HAP-1 (cell line): ENCODE measurements around the gene HYCC2.
"Not testable (repeated sequence)": the region's sequence is repeated elsewhere in the genome, so short reads cannot be mapped to it uniquely, and the experiment has no call there.

Experiments
- DNase-seq, 2 experiments: peaks; one replicate each; pipeline ENCODE4 v3.0.0-alpha.2; 2016 to 2020; ENCODE audit warnings: low spot score in 2 of 2
- H3K27me3 ChIP-seq: fragments of 250-450 bp; sonication (Bioruptor Pico); 2 replicates; pipeline ENCODE4 v1.5.1; 2020; ENCODE audit warnings: low read depth, mild to moderate bottlenecking, moderate library complexity
- H3K36me3 ChIP-seq: fragments of 250-450 bp; sonication (Bioruptor Pico); replicated peaks from 2 replicates; pipeline ENCODE4 v1.5.1; 2020; ENCODE audit warnings: mild to moderate bottlenecking
- H3K4me1 ChIP-seq: fragments of 250-450 bp; sonication (Bioruptor Pico); 2 replicates; pipeline ENCODE4 v1.5.1; 2020; ENCODE audit warnings: mild to moderate bottlenecking
- H3K4me3 ChIP-seq: fragments of 250-450 bp; sonication (Bioruptor Pico); 2 replicates; pipeline ENCODE4 v1.5.1; 2020; ENCODE audit warnings: mild to moderate bottlenecking, moderate library complexity
- H3K9me3 ChIP-seq: fragments of 250-450 bp; sonication (Bioruptor Pico); 2 replicates; pipeline ENCODE4 v1.5.1; 2020; ENCODE audit warnings: mild to moderate bottlenecking, moderate library complexity
- in situ Hi-C: fragments of 300-500 bp; cut with MboI; formaldehyde crosslinking; loops from 3 replicates; pipeline ENCODE4 v1.14.3; 2020; ENCODE audit warnings: low sequenced_read_pairs, inconsistent platforms, mixed read lengths

HYCC2 gene

DNA sequence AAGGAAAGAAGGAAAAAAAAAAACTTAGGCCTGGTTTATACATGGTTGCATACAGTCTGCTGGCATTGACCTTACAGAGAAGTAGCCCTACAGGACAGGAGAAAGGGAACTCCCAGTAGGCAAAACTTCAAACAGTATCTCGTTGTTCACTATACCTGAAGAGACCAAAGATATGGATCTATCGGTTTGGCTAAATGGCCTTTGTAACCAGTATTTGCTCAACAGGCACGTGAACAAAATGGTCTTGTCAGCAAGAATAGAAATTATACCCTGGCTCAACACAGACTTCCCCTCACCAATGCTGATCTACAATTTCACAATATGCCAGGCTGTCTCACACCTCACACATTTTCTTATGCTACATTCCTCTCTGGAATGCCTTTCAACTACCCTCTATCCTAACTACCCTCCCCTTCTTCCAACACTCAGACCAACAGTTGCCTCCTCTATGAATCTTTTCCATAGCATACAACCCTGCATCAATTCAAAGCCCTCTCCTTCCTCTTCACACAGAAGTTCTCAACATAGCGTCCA lies 13.7 kb downstream of the HYCC2 start:
- no peaks in the 10 kb centered on the region for H3K9me3 ChIP-seq
- no peaks in the 10 kb centered on the region; the same call in 1 of the 2 replicates for H3K36me3 ChIP-seq
- no peaks in the 10 kb centered on the region for H3K27me3 ChIP-seq
- in situ Hi-C loops: no loop called here
- no peak overlapping the region for H3K4me3 ChIP-seq
- no peak for DNase-seq
- H3K4me1 ChIP-seq: no peaks in the 10 kb centered on the region

- in situ Hi-C loops: no loop called here
- no peaks in the 10 kb centered on the region; the same call in 1 of the 2 replicates for H3K36me3 ChIP-seq
- DNase-seq: no peak
- no peak overlapping the region for H3K4me3 ChIP-seq
- no peaks in the 10 kb centered on the region for H3K27me3 ChIP-seq
- no peaks in the 10 kb centered on the region for H3K4me1 ChIP-seq
- no peaks in the 10 kb centered on the region for H3K9me3 ChIP-seq
Observed at GRCh38 chr2:201057087-201057521, 14.4 kb downstream of the HYCC2 start.

- Histone ChIP-seq H3K4me3 (no peak overlapping the region), H3K4me1 (no peaks in the 10 kb centered on the region; the same call in 1 of the 2 replicates), H3K27me3 (no peaks in the 10 kb centered on the region), H3K36me3 (peaks cover 4% of the 10 kb centered on the region), H3K9me3 (no peaks in the 10 kb centered on the region)
- no peak for DNase-seq
- in situ Hi-C loops: no loop called here
Observed at GRCh38 chr2:201049455-201049854, 22.0 kb downstream of the HYCC2 start.

DNA sequence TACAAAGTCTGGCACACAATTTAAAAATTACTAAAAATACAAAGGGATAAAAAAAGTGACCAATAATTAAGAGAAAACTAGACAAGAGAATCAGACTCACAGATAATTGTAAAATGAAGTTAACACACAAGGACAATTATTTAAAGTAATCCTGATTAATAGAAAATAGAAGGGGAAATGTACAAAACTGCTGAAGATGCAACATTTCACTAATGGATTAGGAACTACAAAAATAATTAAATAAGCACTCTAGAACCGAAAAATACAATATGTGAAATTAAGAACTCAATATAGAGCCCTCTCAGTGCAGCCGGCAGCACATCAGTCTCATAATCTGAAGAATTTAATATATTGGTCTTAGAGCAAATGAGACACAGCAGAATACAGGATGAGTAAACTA lies 24.6 kb downstream of the HYCC2 start:
- DNase-seq: no peak
- in situ Hi-C loops: no loop called here
- Histone ChIP-seq H3K36me3 (peaks cover 9% of the 10 kb centered on the region), H3K9me3 (no peaks in the 10 kb centered on the region), H3K4me3 (no peak overlapping the region), H3K4me1 (no peaks in the 10 kb centered on the region; the same call in 1 of the 2 replicates), H3K27me3 (no peaks in the 10 kb centered on the region)

DNA sequence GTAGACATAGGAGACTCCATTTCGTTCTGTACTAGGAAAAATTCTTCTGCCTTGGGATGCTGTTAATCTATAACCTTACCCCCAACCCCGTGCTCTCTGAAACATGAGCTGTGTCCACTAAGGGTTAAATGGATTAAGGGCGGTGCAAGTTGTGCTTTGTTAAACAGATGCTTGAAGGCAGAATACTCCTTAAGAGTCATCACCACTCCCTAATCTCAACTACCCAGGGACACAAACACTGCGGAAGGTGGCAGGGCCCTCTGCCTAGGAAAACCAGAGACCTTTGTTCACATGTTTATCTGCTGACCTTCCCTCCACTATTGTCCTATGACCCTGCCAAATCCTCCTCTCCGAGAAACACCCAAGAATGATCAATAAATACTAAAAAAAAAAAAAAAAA lies 28.4 kb downstream of the HYCC2 start:
- in situ Hi-C loops, H3K4me3 ChIP-seq, DNase-seq, H3K4me1 ChIP-seq, H3K27me3 ChIP-seq, H3K36me3 ChIP-seq, H3K9me3 ChIP-seq: not testable (repeated sequence)

GRCh38 chr2:201042451-201042850 lies 29.0 kb downstream of the HYCC2 start:
- DNase-seq, in situ Hi-C loops, H3K27me3 ChIP-seq, H3K36me3 ChIP-seq, H3K9me3 ChIP-seq, H3K4me3 ChIP-seq, H3K4me1 ChIP-seq: not testable (repeated sequence)

GRCh38 chr2:201040867-201041628 lies 30.4 kb downstream of the HYCC2 start:
- DNase-seq: no peak
- in situ Hi-C loops: no loop called here
- Histone ChIP-seq H3K4me1 (no peaks in the 10 kb centered on the region; the same call in 1 of the 2 replicates), H3K36me3 (peaks cover 9% of the 10 kb centered on the region), H3K9me3 (no peaks in the 10 kb centered on the region), H3K27me3 (no peaks in the 10 kb centered on the region), H3K4me3 (no peak overlapping the region)

DNA sequence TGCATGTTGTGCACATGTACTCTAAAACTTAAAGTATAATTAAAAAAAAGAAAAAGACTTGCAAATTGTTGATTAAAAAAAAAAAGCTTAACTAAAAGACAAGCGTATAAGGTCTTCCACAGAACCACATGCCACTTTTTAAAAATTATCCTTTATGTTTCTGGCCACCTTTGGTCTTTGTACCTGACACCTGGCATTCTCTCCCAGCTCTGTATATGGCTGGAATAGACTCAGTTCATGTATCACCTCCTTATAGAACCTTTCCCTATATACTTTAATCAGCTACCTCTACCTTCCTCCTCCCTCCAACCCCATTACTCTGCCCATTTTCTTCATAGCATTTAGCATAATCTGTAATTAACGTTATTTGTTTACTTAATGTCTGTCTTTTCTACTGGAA lies 32.6 kb downstream of the HYCC2 start:
- no peak for DNase-seq
- peaks cover under 1% of the 10 kb centered on the region; the same call in 1 of the 2 replicates for H3K36me3 ChIP-seq
- no peaks in the 10 kb centered on the region for H3K27me3 ChIP-seq
- H3K4me3 ChIP-seq: no peak overlapping the region
- no peaks in the 10 kb centered on the region for H3K4me1 ChIP-seq
- H3K9me3 ChIP-seq: no peaks in the 10 kb centered on the region
- in situ Hi-C loops: no loop called here

GRCh38 chr2:201038361-201038760 lies 33.1 kb downstream of the HYCC2 start:
- H3K27me3 ChIP-seq, in situ Hi-C loops, H3K36me3 ChIP-seq, H3K4me1 ChIP-seq, DNase-seq, H3K4me3 ChIP-seq, H3K9me3 ChIP-seq: not testable (repeated sequence)

GRCh38 chr2:201034355-201034754 lies 37.1 kb downstream of the HYCC2 start:
- H3K4me3 ChIP-seq, H3K36me3 ChIP-seq, DNase-seq, H3K27me3 ChIP-seq, in situ Hi-C loops, H3K4me1 ChIP-seq, H3K9me3 ChIP-seq: not testable (repeated sequence)

DNA sequence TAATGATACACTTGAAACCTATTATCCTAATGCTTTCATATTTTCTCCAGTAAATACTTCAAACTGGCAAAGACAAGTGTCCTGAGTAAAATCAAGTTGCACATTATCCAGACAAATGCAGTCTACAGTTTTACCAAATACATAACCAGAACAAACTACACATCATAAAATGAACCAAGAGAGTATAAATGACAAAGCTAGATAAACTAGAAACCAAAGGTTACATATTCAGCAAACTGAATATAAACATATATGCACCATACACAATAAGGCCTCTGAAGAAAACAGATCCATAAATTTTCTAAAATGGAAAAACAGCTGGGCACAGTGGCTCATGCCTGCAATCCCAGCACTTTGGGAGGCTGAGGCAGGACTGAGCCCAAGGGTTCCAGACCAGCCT lies 47.0 kb downstream of the HYCC2 start:
- Histone ChIP-seq H3K27me3 (no peaks in the 10 kb centered on the region), H3K36me3 (no peaks in the 10 kb centered on the region; the same call in 1 of the 2 replicates), H3K4me1 (no peaks in the 10 kb centered on the region), H3K9me3 (0 out of 2 replicates have a peak, but pooled peaks cover 1% of the 10 kb centered on the region), H3K4me3 (no peak overlapping the region)
- no peak for DNase-seq
- in situ Hi-C loops: no loop called here

DNA sequence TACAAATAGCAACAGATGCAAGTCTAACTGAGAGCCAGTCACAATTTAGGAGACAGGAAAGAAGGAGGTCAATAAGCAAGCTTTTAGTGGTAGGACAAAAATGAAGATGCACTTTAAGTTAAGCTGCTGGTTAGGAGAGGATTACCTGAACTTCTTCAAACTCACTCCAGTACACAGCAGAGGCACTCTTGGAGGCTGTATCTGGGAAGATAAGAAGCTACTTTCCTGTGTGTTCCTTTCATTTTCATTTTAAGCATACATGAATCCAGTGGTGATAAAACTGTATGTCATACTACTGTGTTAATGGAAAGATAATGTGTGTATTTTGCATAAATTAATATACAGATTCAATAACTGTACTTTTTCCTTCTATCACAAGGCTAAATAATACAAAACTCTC lies 49.6 kb downstream of the HYCC2 start:
- DNase-seq: no peak
- peaks cover 11% of the 10 kb centered on the region for H3K4me1 ChIP-seq
- H3K36me3 ChIP-seq: peaks cover 3% of the 10 kb centered on the region; the same call in 1 of the 2 replicates
- in situ Hi-C loops: no loop called here
- no peaks in the 10 kb centered on the region for H3K9me3 ChIP-seq
- no peak overlapping the region for H3K4me3 ChIP-seq
- H3K27me3 ChIP-seq: no peaks in the 10 kb centered on the region
